ENCODE measurements around the gene MRPL38. TPM values are rescaled to one million over a fixed set of nuclear protein-coding genes. Genes with fewer than 3 reads are reported as not detected.

MRPL38 gene
- total and polyA plus RNA-seq, 4 donors: 23.0 to 63.9 (median 50.5) TPM

- Histone ChIP-seq H3K27ac (ENCODE audit: low read depth in 1 of 2, low read length in 2 of 2) (no peak overlapping the region), H3K36me3 (ENCODE audit: control insufficient read depth in 4 of 4, insufficient read depth in 3 of 4, low read depth in 1 of 4, low read length in 3 of 4) (peaks cover 6 to 26% (median 13%) of the 10 kb centered on the region in 4 donors), H3K4me1 (ENCODE audit: control insufficient read depth in 4 of 4, insufficient read depth in 4 of 4, low read length in 3 of 4) (peaks cover 3 to 40% (median 28%) of the 10 kb centered on the region in 4 donors), H3K27me3 (ENCODE audit: control insufficient read depth in 4 of 4, insufficient read depth in 4 of 4, low read length in 3 of 4) (no peaks in the 10 kb centered on the region), H3K9ac (ENCODE audit: low read depth in 1 of 2, low read length in 2 of 2) (no peak overlapping the region), H3K9me3 (ENCODE audit: control insufficient read depth in 4 of 4, low read length in 3 of 4) (no peaks in the 10 kb centered on the region), H3K4me3 (ENCODE audit: low read depth in 1 of 3, low read length in 3 of 3) (no peak overlapping the region)
- TF ChIP-seq YY1 (IDR thresholded peaks at IDR 0.05): no peak
- TF ChIP-seq, protein P1, sequence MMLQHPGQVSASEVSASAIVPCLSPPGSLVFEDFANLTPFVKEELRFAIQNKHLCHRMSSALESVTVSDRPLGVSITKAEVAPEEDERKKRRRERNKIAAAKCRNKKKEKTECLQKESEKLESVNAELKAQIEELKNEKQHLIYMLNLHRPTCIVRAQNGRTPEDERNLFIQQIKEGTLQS (IDR thresholded peaks at IDR 0.05): no peak
- no peak for TF ChIP-seq RXRA (IDR thresholded peaks at IDR 0.05)
- no peak for TF ChIP-seq FOXA1 (IDR thresholded peaks at IDR 0.05)
- no peak for TF ChIP-seq GABPA (IDR thresholded peaks at IDR 0.05 in 1 of 2, conservative IDR thresholded peaks at IDR 0.05 in 1 of 2)
- TF ChIP-seq TAF1 (conservative IDR thresholded peaks at IDR 0.05): no peak
- no peak for TF ChIP-seq SP1 (IDR thresholded peaks at IDR 0.05)
- TF ChIP-seq RAD21 (IDR thresholded peaks at IDR 0.05): no peak
- no peak for TF ChIP-seq JUND (IDR thresholded peaks at IDR 0.05)
- no peak for TF ChIP-seq NR2F2 (IDR thresholded peaks at IDR 0.05)
- TF ChIP-seq MAX (IDR thresholded peaks at IDR 0.05): no peak
- no peak for TF ChIP-seq EGR1 (IDR thresholded peaks at IDR 0.05; ENCODE audit: low read depth in 2 of 2)
- TF ChIP-seq ZBTB33 (IDR thresholded peaks at IDR 0.05): no peak
- no peak for TF ChIP-seq HNF4A (conservative IDR thresholded peaks at IDR 0.05)
- TF ChIP-seq, protein P2, sequence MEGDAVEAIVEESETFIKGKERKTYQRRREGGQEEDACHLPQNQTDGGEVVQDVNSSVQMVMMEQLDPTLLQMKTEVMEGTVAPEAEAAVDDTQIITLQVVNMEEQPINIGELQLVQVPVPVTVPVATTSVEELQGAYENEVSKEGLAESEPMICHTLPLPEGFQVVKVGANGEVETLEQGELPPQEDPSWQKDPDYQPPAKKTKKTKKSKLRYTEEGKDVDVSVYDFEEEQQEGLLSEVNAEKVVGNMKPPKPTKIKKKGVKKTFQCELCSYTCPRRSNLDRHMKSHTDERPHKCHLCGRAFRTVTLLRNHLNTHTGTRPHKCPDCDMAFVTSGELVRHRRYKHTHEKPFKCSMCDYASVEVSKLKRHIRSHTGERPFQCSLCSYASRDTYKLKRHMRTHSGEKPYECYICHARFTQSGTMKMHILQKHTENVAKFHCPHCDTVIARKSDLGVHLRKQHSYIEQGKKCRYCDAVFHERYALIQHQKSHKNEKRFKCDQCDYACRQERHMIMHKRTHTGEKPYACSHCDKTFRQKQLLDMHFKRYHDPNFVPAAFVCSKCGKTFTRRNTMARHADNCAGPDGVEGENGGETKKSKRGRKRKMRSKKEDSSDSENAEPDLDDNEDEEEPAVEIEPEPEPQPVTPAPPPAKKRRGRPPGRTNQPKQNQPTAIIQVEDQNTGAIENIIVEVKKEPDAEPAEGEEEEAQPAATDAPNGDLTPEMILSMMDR (IDR thresholded peaks at IDR 0.05; ENCODE audit: low read depth, low read length, missing input control): no peak
- no peak for TF ChIP-seq FOXA2 (IDR thresholded peaks at IDR 0.05)
- TF ChIP-seq HNF4G (IDR thresholded peaks at IDR 0.05): no peak
- 91% methylated on average over 8 of the region's 8 CpGs for WGBS
- DNase-seq (ENCODE audit: low spot score): no peak
These were observed 6.6 kb downstream of the MRPL38 start for GRCh38 chr17:75898065-75898464.

DNA sequence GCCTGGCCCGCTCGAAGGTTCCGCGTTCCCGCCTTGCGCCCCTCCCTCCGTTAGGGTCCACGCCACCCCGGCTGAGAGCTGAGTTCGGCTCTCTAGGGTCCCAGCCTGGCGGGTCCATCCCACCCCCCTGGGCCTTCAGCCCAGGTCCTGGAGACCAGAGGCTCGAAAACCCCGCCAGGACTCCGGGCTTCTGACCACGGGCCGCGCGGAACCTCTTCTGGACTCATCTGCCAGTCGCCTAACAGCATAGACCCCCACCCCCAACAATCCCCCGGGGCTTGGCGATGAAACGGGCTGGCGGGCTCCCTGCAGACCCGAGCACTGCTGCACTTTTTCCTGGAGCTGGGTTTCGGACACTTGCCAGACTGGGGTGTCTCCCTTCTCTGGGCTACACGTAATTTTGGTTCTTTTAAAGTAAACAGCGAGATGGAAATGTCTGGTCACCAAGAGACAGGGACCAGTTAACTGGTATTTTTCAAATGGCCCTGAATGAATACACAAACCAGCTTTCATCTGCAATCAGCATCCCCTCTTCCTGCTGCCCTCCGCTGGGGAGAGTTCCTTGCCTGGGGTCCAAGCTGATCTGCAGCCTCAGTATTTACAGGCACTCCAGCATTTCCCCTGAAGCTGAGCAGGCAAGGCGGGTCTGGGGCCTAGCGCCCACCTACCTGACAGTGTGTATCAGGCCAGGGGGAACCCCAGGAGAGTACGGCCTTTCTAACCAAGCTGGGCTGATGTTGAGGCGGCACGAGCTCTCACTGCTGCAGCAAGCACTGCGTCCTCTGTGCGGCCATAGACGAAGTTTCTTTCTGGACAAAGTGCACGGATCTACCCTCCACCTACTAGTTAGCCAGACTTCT is 7.3 kb downstream of the MRPL38 start:
- Histone ChIP-seq H3K9me3 (ENCODE audit: control insufficient read depth in 4 of 4, low read length in 3 of 4) (no peaks in the 10 kb centered on the region), H3K4me3 (ENCODE audit: low read depth in 1 of 3, low read length in 3 of 3) (peak overlapping the region in 1 of 3 donors; percentile 69), H3K36me3 (ENCODE audit: control insufficient read depth in 4 of 4, insufficient read depth in 3 of 4, low read depth in 1 of 4, low read length in 3 of 4) (peaks cover 6 to 26% (median 13%) of the 10 kb centered on the region in 4 donors), H3K27ac (ENCODE audit: low read depth in 1 of 2, low read length in 2 of 2) (peak overlapping the region; percentile 78 to 83), H3K4me1 (ENCODE audit: control insufficient read depth in 4 of 4, insufficient read depth in 4 of 4, low read length in 3 of 4) (peaks cover 3 to 43% (median 30%) of the 10 kb centered on the region in 4 donors), H3K27me3 (ENCODE audit: control insufficient read depth in 4 of 4, insufficient read depth in 4 of 4, low read length in 3 of 4) (no peaks in the 10 kb centered on the region), H3K9ac (ENCODE audit: low read depth in 1 of 2, low read length in 2 of 2) (no peak overlapping the region)
- 75% methylated on average over 37 of the region's 37 CpGs for WGBS
- DNase-seq (ENCODE audit: low spot score): no peak
- no peak for TF ChIP-seq MAX (IDR thresholded peaks at IDR 0.05)
- TF ChIP-seq, protein P2 (IDR thresholded peaks at IDR 0.05; ENCODE audit: low read depth, low read length, missing input control): no peak
- TF ChIP-seq EGR1 (IDR thresholded peaks at IDR 0.05; ENCODE audit: low read depth in 2 of 2): no peak
- TF ChIP-seq REST (IDR thresholded peaks at IDR 0.05): no peak
- no peak for TF ChIP-seq FOXA1 (IDR thresholded peaks at IDR 0.05)
- no peak for TF ChIP-seq YY1 (IDR thresholded peaks at IDR 0.05)
- TF ChIP-seq FOXA2 (IDR thresholded peaks at IDR 0.05): no peak
- no peak for TF ChIP-seq GABPA (IDR thresholded peaks at IDR 0.05 in 1 of 2, conservative IDR thresholded peaks at IDR 0.05 in 1 of 2)
- TF ChIP-seq RAD21 (IDR thresholded peaks at IDR 0.05): no peak
- TF ChIP-seq, protein P1 (IDR thresholded peaks at IDR 0.05): no peak
- no peak for TF ChIP-seq HNF4G (IDR thresholded peaks at IDR 0.05)
- no peak for TF ChIP-seq TAF1 (conservative IDR thresholded peaks at IDR 0.05)
- no peak for TF ChIP-seq SP1 (IDR thresholded peaks at IDR 0.05)
